Hepatocyte (in vitro differentiated cells): ENCODE measurements around the gene FBXO42. TPM values are rescaled to one million over a fixed set of nuclear protein-coding genes. Genes with fewer than 3 reads are reported as not detected.
"Not testable (repeated sequence)": the region's sequence is repeated elsewhere in the genome, so short reads cannot be mapped to it uniquely, and the experiment has no call there.

Experiments used
- DNase-seq: peaks from one replicate; pipeline ENCODE4 v3.0.0-alpha.2; 2016; ENCODE audit warnings: low spot score
- H2AFZ ChIP-seq: fragments of 200-600 bp; sonication (generic); 2 replicates; pipeline ENCODE4 v1.6.0; 2016; ENCODE audit warnings: antibody characterized with exemption, mild to moderate bottlenecking
- H3K27ac ChIP-seq: fragments of 200-600 bp; sonication (generic); 2 replicates; pipeline ENCODE4 v1.5.1; 2016; ENCODE audit warnings: mild to moderate bottlenecking
- H3K27me3 ChIP-seq: fragments of 200-600 bp; sonication (generic); 2 replicates; pipeline ENCODE4 v1.6.1; 2016
- H3K36me3 ChIP-seq: fragments of 200-600 bp; sonication (generic); replicated peaks from 2 replicates; pipeline ENCODE4 v1.5.1; 2016; ENCODE audit warnings: low read depth; ENCODE audit not compliant: insufficient read depth
- H3K4me1 ChIP-seq: fragments of 200-600 bp; sonication (generic); 2 replicates; pipeline ENCODE4 v1.5.1; 2016; ENCODE audit warnings: mild to moderate bottlenecking, moderate library complexity; ENCODE audit not compliant: insufficient read depth
- H3K4me2 ChIP-seq: fragments of 200-600 bp; sonication (generic); 2 replicates; pipeline ENCODE4 v1.6.0; 2016
- H3K4me3 ChIP-seq: fragments of 200-600 bp; sonication (generic); 2 replicates; pipeline ENCODE4 v1.5.1; 2016; ENCODE audit warnings: mild to moderate bottlenecking
- H3K79me2 ChIP-seq: fragments of 200-600 bp; sonication (generic); 2 replicates; pipeline ENCODE4 v1.6.0; 2017; ENCODE audit warnings: mild to moderate bottlenecking
- H3K9me2 ChIP-seq: fragments of 200-600 bp; sonication (generic); replicated peaks from 2 replicates; pipeline ENCODE4 v1.6.0; 2017; ENCODE audit warnings: mild to moderate bottlenecking; ENCODE audit not compliant: insufficient read depth
- H3K9me3 ChIP-seq: fragments of 200-600 bp; sonication (generic); 2 replicates; pipeline ENCODE4 v1.5.1; 2016; ENCODE audit warnings: low read depth, mild to moderate bottlenecking
- H4K20me1 ChIP-seq: fragments of 200-600 bp; sonication (generic); 2 replicates; pipeline ENCODE4 v1.6.0; 2016; ENCODE audit warnings: mild to moderate bottlenecking; ENCODE audit not compliant: insufficient read depth, poor library complexity, severe bottlenecking
- EZH2 ChIP-seq: fragments of 200-600 bp; sonication (generic); IDR thresholded peaks from 2 replicates; pipeline ENCODE4 v1.6.1; 2016; ENCODE audit warnings: antibody characterized with exemption, mild to moderate bottlenecking, borderline replicate concordance
- EZH2phosphoT487 ChIP-seq: fragments of 200-600 bp; sonication (generic); IDR thresholded peaks from one replicate; pipeline ENCODE4 v1.6.1; 2018; ENCODE audit warnings: antibody characterized with exemption, mild to moderate bottlenecking, low read depth, moderate library complexity; ENCODE audit not compliant: unreplicated experiment, severe bottlenecking
- WGBS: methylation state at CpG from one replicate; pipeline ENCODE4 v1.1.6; 2016; ENCODE audit warnings: low lambda C conversion rate; ENCODE audit errors: missing lambda C conversion rate; 5-methylcytosine and 5-hydroxymethylcytosine counted together
- polyA plus RNA-seq: library from polyadenylated mRNA; unstranded; fragments of >200 nt; fragmentation: Nextera tagmentation; extraction: Ambion mirVana; gene quantifications from 2 replicates; pipeline ENCODE4 v1.2.1, GENCODE V29; 2016
- total RNA-seq: library from RNA; depleted of rRNA; stranded (reverse); fragments of >200 nt; gene quantifications from 2 replicates; pipeline ENCODE4 v1.2.3, GENCODE V29; 2014
- TF ChIP-seq, protein P1 (sequence below): fragments of 200-600 bp; sonication (generic); IDR thresholded peaks from 2 replicates; pipeline ENCODE4 v1.5.1; 2016; ENCODE audit warnings: antibody characterized with exemption, mild to moderate bottlenecking; ENCODE audit not compliant: poor library complexity

The FBXO42 gene
- total and polyA plus RNA-seq, 2 experiments from 2014 or later = 19.5 to 21.1 TPM

DNA sequence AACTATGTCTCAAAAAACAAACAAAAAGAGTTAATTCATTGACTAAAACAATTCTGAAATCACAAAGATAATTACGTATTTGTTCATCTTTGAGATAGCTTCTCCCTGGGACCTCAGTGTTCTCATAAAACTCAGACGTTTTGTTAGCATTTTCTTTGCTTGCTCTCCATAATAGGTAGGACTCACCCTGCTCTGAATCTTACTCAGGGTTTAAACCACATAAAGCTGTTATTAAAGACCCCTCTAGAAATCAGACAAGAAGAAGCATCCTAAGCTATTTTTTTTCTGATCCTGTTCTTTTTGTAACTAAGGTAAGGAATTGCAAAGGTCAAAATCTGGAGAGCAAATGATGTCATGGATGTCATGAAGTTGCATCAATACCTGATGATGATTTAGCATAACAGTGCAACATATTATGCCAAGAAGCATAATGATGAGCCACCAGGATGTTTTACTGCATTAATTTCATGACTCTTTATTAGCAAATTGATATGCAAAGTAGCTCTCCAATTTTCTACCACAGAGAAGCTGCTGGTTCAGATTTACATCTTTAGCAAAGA is 2.4 kb downstream of the FBXO42 start:
- Histone ChIP-seq H3K36me3 (no peaks in the 10 kb centered on the region), H2AFZ (no peak overlapping the region), H3K27me3 (no peaks in the 10 kb centered on the region), H3K9me2 (no peaks in the 10 kb centered on the region), H3K4me1 (peaks cover 24% of the 10 kb centered on the region), H3K27ac (peak overlapping the region; percentile 14), H3K4me3 (no peak overlapping the region), H3K79me2 (peaks cover 72% of the 10 kb centered on the region), H3K9me3 (no peaks in the 10 kb centered on the region), H4K20me1 (peaks cover 57% of the 10 kb centered on the region), H3K4me2 (peak overlapping the region; percentile 84)
- WGBS = 74% methylated on average over 2 of the region's 2 CpGs
- TF ChIP-seq EZH2 (no peak), EZH2phosphoT487 (no peak)
- TF ChIP-seq, protein P1, sequence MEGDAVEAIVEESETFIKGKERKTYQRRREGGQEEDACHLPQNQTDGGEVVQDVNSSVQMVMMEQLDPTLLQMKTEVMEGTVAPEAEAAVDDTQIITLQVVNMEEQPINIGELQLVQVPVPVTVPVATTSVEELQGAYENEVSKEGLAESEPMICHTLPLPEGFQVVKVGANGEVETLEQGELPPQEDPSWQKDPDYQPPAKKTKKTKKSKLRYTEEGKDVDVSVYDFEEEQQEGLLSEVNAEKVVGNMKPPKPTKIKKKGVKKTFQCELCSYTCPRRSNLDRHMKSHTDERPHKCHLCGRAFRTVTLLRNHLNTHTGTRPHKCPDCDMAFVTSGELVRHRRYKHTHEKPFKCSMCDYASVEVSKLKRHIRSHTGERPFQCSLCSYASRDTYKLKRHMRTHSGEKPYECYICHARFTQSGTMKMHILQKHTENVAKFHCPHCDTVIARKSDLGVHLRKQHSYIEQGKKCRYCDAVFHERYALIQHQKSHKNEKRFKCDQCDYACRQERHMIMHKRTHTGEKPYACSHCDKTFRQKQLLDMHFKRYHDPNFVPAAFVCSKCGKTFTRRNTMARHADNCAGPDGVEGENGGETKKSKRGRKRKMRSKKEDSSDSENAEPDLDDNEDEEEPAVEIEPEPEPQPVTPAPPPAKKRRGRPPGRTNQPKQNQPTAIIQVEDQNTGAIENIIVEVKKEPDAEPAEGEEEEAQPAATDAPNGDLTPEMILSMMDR = no peak
- no peak for DNase-seq

- WGBS = 95% methylated on average over 14 of the region's 14 CpGs
These were observed 3.7 kb downstream of the FBXO42 start for GRCh38 chr1:16348414-16349182.

GRCh38 chr1:16343276-16343675 is 9.0 kb downstream of the FBXO42 start:
- not testable (repeated sequence) for H2AFZ ChIP-seq, H3K4me2 ChIP-seq, H3K4me1 ChIP-seq, H3K27ac ChIP-seq, DNase-seq, H3K9me3 ChIP-seq, H3K36me3 ChIP-seq, H3K4me3 ChIP-seq, H3K9me2 ChIP-seq, H3K27me3 ChIP-seq
- 97% methylated on average over 6 of the region's 6 CpGs for WGBS
- peaks cover 76% of the 10 kb centered on the region for H4K20me1 ChIP-seq
- peaks cover 98% of the 10 kb centered on the region for H3K79me2 ChIP-seq

More at GRCh38 chr1:16348414-16349182, 3.7 kb downstream of the FBXO42 start:
- peaks cover 69% of the 10 kb centered on the region for H4K20me1 ChIP-seq
- no peaks in the 10 kb centered on the region for H3K9me3 ChIP-seq
- no peaks in the 10 kb centered on the region for H3K36me3 ChIP-seq
- no peak overlapping the region for H2AFZ ChIP-seq
- peaks cover 24% of the 10 kb centered on the region for H3K4me1 ChIP-seq
- H3K27ac ChIP-seq = peak overlapping the region; percentile 14
- DNase-seq = no peak
- H3K27me3 ChIP-seq = no peaks in the 10 kb centered on the region
- TF ChIP-seq EZH2phosphoT487 (no peak), EZH2 (no peak)
- TF ChIP-seq, protein P1 = no peak
- peak overlapping the region; percentile 84 for H3K4me2 ChIP-seq
- H3K9me2 ChIP-seq = no peaks in the 10 kb centered on the region
- H3K4me3 ChIP-seq = no peak overlapping the region
- H3K79me2 ChIP-seq = peaks cover 86% of the 10 kb centered on the region

GRCh38 chr1:16342331-16343062 is 9.8 kb downstream of the FBXO42 start:
- no peak overlapping the region for H3K4me2 ChIP-seq
- no peak for TF ChIP-seq EZH2
- no peak for TF ChIP-seq EZH2phosphoT487
- TF ChIP-seq, protein P1 = no peak
- no peak overlapping the region for H3K27ac ChIP-seq
- no peaks in the 10 kb centered on the region for H3K4me1 ChIP-seq
- no peaks in the 10 kb centered on the region for H3K27me3 ChIP-seq
- peaks cover 95% of the 10 kb centered on the region for H3K79me2 ChIP-seq
- H4K20me1 ChIP-seq = peaks cover 73% of the 10 kb centered on the region
- 85% methylated on average over 10 of the region's 10 CpGs for WGBS
- H2AFZ ChIP-seq = no peak overlapping the region
- H3K4me3 ChIP-seq = no peak overlapping the region
- DNase-seq = no peak
- H3K9me3 ChIP-seq = no peaks in the 10 kb centered on the region
- H3K36me3 ChIP-seq = no peaks in the 10 kb centered on the region
- H3K9me2 ChIP-seq = no peaks in the 10 kb centered on the region
